GM19455 (cell line): ENCODE measurements around the gene RALGPS2.

Experiments
- ATAC-seq: cut with Tn5 transposase; IDR thresholded peaks from one replicate; pipeline ENCODE4 v1.9.1; 2021; ENCODE audit not compliant: unreplicated experiment

The RALGPS2 gene

DNA sequence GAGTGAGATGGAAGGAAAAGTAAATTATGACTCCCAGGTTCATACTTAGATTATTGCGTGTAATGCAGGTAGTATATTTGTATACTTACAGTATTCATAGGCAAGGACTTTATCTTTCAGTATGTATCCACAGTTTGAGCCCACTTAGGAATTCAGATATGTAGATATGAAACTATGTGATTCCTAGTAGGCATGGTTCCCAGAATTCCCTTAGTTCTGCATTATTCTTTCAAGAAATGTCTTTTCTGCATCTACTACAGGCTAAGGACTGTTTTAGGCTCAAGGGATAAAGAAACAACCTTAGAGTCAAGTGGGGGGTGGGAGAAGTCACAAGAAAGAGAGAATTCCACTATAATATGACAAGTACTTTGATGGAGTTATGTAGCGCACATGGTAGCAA is 132.1 kb downstream of the RALGPS2 start:
- ATAC-seq: no peak

DNA sequence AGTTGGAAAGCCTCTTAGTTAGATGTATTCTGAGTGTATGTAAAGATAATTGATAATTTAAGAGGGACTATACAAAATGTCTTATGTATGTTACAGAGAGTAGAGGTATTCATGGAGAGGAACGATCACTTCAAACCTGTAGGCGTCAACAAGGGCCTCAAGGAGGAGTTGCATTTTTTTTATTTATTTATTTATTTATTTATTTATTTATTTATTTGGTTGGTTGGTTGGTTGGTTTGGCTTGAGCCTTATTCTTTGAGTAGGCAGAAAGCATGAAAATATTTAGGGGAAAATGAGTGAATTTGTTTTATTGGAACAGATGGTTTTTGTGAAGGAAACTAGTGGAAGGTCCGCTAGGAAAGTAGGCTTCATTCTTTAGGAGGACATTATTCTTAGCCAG is 137.4 kb downstream of the RALGPS2 start:
- ATAC-seq: no peak

DNA sequence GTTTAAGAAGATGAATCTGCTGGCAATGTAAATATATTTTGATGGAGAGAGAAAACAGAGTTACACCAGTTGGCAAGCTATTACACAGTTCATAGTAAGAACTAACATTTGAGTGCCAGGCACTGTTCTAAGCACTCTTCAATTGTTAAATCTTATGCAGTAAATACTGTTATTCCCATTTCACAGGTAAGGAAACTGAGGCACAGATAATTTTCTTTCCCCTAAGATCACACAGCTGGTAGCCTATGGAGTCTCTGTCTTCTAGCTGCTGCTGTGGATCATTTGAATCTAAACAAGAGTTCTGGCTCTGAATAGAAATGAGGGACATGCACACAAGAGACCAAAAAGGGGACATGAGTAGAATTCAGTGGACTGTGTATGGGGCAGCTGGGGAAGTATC is 137.8 kb downstream of the RALGPS2 start:
- ATAC-seq: no peak

DNA sequence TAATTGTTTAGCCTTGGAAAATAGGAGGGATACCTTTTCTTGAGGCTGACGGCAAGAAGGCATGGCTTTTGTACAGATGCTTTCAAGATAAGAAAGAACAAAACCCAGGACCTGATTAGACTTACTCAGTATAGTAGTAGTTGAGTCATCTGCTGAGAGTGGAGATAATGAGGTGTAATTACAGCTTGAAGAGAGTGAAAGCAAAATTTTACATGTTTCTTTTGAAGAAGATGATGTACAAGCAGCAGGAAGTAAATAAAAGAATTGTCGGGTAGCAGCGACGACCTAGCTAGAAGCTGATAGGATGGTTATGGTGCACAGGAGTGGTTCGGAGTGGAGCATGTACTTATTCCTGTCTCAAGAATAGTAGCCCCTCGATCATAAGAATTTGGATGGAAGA is 139.3 kb downstream of the RALGPS2 start:
- ATAC-seq: no peak

DNA sequence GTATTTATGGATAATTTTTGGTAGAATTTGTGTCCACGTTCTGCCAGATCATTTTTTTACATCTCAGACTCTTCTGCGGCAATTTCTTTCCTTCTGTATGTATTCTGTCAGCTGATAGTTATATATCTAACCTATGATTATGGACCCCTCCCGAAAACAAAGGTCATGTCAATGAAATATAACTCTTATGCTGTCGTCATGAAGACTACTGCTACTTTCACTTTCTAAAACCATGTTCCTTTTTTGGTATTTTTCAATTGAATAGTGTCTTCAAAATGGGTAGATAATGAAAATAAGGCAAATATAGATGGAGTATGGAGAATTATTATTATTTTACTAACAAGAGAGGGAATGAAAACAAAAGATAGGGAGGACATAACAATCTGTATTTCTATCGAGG is 142.6 kb downstream of the RALGPS2 start:
- no peak for ATAC-seq

DNA sequence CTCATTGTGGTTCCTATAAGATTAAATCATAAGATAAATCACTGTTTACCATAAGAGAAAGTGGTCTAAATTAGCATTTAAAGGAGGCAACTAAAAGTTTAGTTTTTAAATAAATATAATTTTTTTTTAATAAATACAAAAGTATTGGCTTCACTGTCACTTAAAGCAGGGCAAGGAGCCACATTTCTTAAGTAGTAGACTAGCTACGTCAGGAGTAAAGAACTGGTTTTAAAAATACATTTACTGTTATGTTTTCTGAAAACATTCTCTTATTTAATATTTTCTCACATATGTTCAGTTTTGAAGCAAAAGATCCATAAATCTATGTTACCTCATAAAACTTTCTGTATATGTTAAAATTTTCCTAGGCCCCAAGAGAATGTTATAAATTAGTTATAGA is 143.7 kb downstream of the RALGPS2 start:
- no peak for ATAC-seq

DNA sequence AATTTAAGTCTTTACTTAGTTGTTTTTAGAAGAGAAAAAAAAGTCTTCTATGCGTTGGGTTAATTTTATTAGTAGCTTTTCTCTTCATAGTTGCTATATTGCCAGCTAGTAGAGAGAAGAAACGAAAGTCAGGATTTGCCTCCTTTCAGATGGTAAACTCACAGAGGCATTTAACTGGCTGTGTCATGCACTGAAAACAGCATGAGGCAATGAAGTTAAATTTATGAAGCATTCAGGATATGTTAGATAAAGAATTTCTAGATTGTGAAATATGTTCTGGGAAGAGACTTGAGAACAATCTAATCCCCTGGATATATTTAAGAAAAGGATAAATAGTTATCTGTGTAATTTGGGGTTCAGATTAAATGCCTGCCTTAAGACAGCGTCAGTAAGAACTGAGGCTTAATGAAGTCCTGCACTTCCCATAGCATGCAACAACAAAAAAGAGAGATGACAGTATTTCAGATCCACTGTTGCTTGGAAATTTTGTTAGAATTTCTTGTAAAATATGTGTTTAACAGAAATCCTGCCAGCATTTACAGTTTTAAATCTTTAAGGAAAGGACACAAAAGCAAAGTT is 144.2 kb downstream of the RALGPS2 start:
- ATAC-seq: no peak

DNA sequence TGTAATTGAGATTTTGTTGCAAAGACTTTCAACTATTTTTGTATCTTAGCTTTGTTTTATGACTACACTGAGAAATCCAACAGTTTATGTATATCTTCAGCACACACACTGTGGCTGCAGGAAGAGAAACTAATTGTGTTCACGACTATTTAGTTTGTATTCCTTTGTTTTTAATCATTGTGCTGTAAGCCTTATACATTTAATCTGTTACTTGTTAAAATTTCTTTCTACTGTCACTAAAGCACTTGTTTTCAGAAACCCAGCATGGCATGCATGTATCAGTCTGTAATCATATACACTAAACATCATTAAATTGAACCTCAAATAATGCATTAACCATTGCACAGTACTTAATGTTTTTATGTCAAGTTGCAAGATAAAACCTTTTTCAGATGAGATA is 145.2 kb downstream of the RALGPS2 start:
- no peak for ATAC-seq

DNA sequence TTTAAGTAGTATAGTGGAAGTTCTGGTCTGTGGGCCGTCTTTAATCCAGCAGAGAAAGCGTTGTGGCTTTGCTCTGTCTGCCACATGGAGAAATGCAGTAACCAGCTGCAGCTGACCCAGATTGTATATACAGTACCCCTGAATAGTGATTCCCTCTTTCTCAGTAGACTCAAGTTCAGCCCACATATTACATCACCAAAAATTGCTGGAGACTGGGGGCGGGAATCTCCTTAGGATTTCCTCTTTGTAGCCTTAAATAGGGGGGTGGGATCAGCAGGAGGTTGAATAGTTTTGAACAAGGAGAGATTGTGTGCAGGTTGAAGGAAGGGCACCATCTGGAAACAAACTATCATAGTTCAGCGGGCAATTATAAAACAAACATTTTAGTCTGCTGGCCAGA is 145.9 kb downstream of the RALGPS2 start, which contains the start of gene ANGPTL1:
Gene ANGPTL1 (minus strand): TSS at position 134 of the 400 bp plus-strand sequence. CDS start 5,301 bp downstream, outside the sequence.
- ATAC-seq: no peak

DNA sequence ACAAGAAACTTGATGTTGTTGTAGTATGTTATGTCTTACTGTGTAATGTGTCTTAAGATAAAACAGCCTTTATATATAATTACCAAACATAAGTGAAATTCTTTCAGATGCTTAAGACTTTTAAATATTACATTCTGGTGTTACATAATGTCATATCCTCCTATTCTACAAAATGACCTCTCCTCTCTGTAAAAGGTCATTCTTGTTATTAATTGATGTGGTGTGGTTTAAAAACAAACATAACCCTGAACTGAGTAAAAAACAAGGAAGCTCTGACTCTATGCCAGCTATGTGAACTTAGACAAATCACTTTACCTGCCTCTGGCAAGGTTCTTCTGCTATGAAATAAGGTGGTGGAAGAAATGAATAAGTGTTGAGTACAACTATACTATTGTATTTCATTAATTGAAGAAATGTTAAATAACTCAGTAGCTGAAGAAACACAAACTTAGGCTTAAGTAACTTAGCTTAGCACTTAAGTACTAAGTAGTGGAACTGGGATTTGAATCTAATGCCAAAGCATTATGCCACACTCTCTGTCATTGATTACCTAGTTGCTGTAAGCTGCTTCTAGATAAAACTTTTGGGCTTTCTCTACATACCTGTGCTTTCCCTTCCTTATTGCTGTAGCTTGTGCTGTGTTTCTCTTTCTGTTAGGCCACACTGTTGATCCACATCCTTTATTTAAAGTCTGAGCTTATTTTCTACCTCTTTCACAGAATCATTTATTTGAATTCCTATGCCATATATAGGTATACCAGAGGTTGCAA is 146.7 kb downstream of the RALGPS2 start:
- no peak for ATAC-seq

DNA sequence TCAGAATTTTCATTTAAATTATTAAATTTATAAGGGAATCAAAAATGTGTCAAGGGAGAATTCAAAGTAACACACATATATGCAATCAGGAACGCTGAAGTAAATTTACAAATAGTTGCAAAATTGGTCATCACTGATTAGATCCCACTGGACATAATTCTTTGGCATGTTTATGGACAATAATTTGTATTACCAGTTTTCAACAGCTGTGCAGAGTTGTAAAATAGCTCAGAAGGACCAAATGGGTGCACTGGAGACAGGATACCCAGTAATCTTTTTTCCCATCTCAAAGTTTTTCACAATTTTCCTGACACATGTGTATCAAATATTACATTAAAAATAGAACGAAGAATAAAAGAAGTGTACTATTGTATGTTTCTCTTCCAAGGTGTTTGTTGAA is 149.9 kb downstream of the RALGPS2 start:
- ATAC-seq: no peak

DNA sequence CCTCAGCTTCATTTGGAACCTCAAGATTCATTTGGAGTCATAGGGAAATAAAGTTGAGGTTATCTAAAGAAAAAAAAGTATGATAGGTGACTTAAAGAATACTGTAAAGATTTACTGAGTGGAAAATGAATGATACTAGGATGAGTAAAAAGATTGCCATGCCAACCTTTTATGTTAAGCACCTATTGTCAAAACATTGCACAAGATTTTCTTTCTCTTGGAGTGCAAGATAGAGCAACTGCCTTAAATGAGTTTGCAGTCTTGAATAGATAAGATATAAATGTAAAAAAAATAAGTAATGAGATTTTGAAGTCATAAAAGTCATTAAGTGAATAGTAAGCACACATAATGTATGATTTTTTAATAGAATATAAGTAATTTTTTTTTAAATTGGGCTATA is 150.9 kb downstream of the RALGPS2 start:
- ATAC-seq: no peak

DNA sequence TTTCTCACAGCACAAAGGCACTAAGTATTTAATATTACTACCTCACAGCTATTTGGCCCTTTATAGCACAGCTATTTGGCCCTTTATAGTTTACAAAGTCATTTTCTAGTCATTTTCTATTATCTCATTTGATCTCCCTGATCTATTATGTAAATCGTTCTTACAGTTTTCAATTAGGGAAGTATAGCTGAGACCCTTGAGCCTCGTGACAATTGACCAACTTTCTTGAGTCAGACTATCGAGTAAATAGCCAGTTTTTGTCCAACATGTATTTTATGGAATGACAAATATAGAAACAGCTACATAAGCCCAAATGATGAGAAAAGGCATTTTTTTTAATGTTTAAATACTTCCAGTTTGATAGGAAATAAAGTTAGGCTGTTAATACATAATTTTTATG is 152.9 kb downstream of the RALGPS2 start:
- ATAC-seq: no peak

DNA sequence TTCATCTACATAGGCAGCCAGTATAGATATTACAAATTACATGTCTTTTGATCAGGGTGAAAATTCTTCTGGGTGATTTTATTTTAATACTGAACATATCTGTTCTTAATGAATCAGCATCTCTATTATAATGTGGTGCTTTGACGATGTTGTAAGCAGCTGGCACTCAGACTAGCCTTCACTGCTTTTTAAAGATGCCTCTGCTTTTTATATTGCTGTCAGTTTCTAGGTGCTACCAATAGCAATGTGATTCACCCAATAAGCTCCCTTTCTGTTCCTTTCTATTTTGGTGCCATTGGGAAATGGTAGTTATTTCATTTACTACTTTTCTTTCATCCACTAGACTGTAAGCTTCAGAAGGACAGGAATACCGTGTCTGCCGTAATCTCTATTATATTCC is 156.9 kb downstream of the RALGPS2 start:
- no peak for ATAC-seq

DNA sequence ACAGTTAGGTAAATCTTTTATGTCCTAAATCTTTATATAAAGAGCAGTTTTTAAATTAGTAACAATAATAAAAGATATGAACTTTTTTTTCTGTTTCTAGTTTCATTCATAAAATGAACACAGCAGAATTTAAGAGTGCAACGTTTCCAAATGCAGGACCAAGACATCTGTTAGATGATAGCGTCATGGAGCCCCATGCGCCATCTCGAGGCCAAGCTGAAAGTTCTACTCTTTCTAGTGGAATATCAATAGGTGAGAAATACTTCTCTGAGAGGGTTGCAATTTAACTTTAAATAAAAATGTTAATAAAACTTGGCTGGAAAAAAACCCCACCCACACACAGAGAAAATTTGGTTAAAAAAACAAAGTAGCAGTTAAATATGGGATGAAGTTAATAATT is 160.8 kb downstream of the RALGPS2 start:
- ATAC-seq: no peak

DNA sequence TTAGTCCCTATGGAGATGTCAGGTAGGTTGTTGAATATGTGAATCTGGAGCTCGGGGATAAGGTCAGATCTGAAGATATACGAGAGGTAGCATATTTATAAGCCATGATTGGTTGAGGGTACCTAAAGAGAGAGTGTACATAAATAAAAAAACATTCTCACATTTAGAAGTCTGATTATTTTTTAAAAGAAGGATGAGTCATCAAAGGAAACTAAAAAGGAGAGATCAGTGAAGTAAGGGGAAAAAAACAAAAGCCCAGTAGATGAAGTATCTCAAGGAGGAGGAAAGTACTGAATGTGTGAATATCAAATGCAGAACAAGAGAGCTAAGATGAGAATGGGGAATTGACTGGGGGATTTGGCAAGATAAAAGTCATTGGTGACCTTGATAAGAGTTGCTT is 161.5 kb downstream of the RALGPS2 start:
- ATAC-seq: no peak

DNA sequence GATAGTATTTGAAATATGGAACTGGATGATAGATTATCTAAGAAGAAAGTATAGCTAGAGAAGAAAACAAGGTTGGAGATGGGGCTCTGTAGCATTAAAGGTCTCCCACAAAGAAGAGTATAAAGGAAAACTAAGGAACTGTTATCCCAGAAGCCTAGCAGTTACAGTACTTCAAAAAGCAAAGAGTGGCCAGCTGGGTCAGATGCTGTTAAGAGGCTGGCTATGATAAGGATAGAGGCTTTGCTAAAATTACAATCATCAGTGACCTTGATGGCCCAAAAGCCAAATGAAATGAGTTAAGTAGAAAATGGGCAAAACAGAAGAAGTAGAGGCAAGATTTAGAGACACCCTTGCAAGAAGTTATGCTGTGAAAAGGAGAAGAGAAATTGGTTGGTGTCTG is 170.9 kb downstream of the RALGPS2 start:
- no peak for ATAC-seq

DNA sequence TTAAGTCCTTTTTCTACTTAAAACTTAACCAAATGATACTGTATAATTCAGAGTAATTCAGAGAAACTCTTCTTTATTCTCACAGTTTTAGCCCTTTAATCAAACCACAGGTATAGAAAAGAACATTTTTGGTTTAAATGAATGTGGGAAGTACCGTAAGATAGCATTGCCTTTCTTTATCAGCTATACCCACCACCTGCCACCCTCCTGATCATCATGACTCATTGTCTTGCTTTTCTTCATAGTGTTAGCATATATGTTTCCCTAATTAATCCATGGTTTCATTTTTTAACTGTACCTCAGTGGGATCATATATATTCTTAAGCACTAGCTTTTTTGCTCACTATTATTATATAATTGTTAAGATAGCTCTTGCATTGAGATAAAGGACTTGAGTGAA is 173.4 kb downstream of the RALGPS2 start:
- ATAC-seq: no peak

DNA sequence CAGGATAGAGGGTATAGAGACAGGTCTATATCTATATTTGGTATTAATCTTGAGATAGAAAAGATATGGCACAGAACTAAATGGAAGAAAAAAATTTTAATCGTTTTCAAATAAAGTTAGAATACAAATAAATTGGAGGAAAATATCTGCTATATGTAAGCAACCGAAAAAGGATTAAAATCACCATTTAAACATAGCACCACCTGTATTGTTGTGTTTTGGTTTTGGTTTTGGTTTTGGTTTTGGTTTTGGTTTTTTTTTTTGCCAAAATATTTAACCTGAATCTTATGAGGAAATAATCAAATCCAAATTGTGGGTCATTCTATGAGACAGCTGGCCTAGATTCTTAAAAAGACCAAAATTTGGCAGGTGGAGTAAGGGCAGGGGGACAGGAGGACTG is 174.4 kb downstream of the RALGPS2 start:
- no peak for ATAC-seq

DNA sequence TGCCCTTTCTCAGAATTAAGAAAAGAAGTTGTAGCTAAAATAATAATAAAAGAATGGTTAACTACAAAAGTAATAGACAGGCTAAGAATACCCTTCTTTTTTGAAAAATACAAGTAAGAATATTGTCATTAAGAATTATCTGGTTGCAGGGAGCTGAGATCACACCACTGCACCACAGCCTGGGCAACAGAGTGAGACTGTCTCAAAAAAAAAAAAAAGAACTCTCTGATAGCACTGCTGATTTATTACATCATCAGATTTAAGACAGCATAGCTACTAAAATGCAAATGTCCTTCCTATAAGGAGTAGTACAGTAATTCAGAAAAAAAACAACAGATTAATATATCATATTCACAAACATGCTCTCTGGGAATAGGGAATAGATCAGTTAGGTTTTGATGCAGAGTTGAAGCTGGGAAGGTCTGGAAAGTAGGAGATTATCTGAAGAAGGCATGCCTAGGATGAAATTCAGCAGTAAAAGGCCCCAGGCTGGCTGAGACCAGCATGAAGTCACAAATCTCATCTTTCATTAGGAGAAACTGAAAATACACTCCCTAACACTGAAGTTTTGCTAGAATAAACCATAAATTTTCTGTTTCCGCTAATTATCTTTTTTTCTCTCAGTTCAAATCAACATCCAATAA is 176.6 kb downstream of the RALGPS2 start:
- ATAC-seq: no peak

DNA sequence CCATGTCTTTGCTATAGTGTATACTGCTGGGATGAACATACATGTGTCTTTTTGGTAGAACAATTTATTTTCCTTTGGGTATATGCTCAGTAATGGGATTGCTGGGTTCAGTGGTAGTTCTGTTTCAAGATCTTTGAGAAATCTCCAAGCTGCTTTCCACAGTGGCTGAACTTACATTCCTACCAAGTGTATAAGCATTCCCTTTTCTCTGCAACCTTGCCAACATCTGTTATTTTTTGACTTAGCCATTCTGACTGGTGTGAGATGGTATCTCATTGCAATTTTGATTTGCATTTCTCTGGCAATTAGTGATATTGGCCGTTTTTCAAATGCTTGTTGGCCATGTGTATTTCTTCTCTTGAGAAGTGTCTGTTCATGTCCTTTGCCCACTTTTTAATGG is 183.3 kb downstream of the RALGPS2 start:
- no peak for ATAC-seq

DNA sequence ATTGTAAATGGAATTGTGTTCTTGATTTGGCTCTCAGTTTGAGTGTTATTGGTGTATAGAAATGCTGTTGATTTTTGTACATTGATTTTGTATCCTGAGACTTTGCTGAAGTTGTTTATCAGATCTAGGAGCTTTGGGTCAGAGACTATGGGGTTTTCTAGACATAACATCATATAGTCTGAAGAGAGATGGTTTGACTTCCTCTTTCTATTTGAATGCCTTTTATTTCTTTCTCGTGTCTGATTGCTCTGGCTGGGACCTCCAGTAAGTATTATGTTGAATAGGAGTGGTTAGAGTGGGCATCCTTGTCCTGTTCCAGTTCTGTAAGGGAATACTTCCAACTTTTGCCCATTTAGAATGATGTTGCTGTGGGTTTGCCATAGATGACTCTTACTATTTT is 185.0 kb downstream of the RALGPS2 start:
- ATAC-seq: no peak
